IPS-15b (cell line): ENCODE results near the gene DGCR2.
"Not testable (repeated sequence)": the region's sequence is repeated elsewhere in the genome, so short reads cannot be mapped to it uniquely, and the experiment has no call there.

ENCODE experiments used
- H3K27me3 ChIP-seq: one replicate; pipeline ENCODE4 v1.6.1; 2013; ENCODE audit warnings: low read length; ENCODE audit not compliant: control insufficient read depth, insufficient read depth
- H3K36me3 ChIP-seq: one replicate; pipeline ENCODE4 v1.6.1; 2013; ENCODE audit warnings: low read length; ENCODE audit not compliant: control insufficient read depth, insufficient read depth
- H3K4me1 ChIP-seq: one replicate; pipeline ENCODE4 v1.6.1; 2013; ENCODE audit warnings: mild to moderate bottlenecking, low read length; ENCODE audit not compliant: control insufficient read depth, insufficient read depth
- H3K4me3 ChIP-seq: one replicate; pipeline ENCODE4 v1.5.1; 2013; ENCODE audit warnings: low read depth, low read length
- H3K9ac ChIP-seq: one replicate; pipeline ENCODE4 v1.6.1; 2013; ENCODE audit warnings: low read depth, mild to moderate bottlenecking, low read length
- H3K9me3 ChIP-seq: one replicate; pipeline ENCODE4 v1.6.1; 2013; ENCODE audit warnings: mild to moderate bottlenecking, low read length; ENCODE audit not compliant: control insufficient read depth, insufficient read depth

The DGCR2 gene

GRCh38 chr22:19039448-19039780 lies 82.8 kb downstream of the DGCR2 start:
- peaks cover 40% of the 10 kb centered on the region for H3K36me3 ChIP-seq
- H3K4me1 ChIP-seq, result no peaks in the 10 kb centered on the region
- no peak overlapping the region for H3K9ac ChIP-seq
- no peaks in the 10 kb centered on the region for H3K27me3 ChIP-seq
- H3K9me3 ChIP-seq, result no peaks in the 10 kb centered on the region
- H3K4me3 ChIP-seq, result no peak overlapping the region

GRCh38 chr22:19038728-19039447 lies 83.3 kb downstream of the DGCR2 start:
- Histone ChIP-seq H3K27me3 (no peaks in the 10 kb centered on the region), H3K4me3 (no peak overlapping the region), H3K9me3 (no peaks in the 10 kb centered on the region), H3K4me1 (no peaks in the 10 kb centered on the region), H3K36me3 (peaks cover 37% of the 10 kb centered on the region), H3K9ac (no peak overlapping the region)

GRCh38 chr22:19038164-19038546 lies 84.1 kb downstream of the DGCR2 start:
- no peaks in the 10 kb centered on the region for H3K27me3 ChIP-seq
- peaks cover 34% of the 10 kb centered on the region for H3K36me3 ChIP-seq
- no peak overlapping the region for H3K4me3 ChIP-seq
- H3K9ac ChIP-seq, result no peak overlapping the region
- H3K4me1 ChIP-seq, result no peaks in the 10 kb centered on the region
- no peaks in the 10 kb centered on the region for H3K9me3 ChIP-seq

GRCh38 chr22:19037282-19038163 lies 84.7 kb downstream of the DGCR2 start:
- H3K9ac ChIP-seq, result no peak overlapping the region
- H3K4me3 ChIP-seq, result no peak overlapping the region
- H3K4me1 ChIP-seq, result no peaks in the 10 kb centered on the region
- H3K9me3 ChIP-seq, result no peaks in the 10 kb centered on the region
- peaks cover 34% of the 10 kb centered on the region for H3K36me3 ChIP-seq
- H3K27me3 ChIP-seq, result no peaks in the 10 kb centered on the region

GRCh38 chr22:19036523-19037273 lies 85.5 kb downstream of the DGCR2 start:
- no peaks in the 10 kb centered on the region for H3K27me3 ChIP-seq
- no peaks in the 10 kb centered on the region for H3K9me3 ChIP-seq
- H3K4me1 ChIP-seq, result no peaks in the 10 kb centered on the region
- no peak overlapping the region for H3K4me3 ChIP-seq
- peaks cover 28% of the 10 kb centered on the region for H3K36me3 ChIP-seq
- no peak overlapping the region for H3K9ac ChIP-seq

- Histone ChIP-seq H3K4me1 (no peaks in the 10 kb centered on the region), H3K27me3 (no peaks in the 10 kb centered on the region), H3K9ac (no peak overlapping the region), H3K9me3 (no peaks in the 10 kb centered on the region), H3K36me3 (peaks cover 23% of the 10 kb centered on the region), H3K4me3 (no peak overlapping the region)
Measured at GRCh38 chr22:19036229-19036522, 86.0 kb downstream of the DGCR2 start.

GRCh38 chr22:19035474-19036228 lies 86.6 kb downstream of the DGCR2 start:
- peaks cover 21% of the 10 kb centered on the region for H3K36me3 ChIP-seq
- no peak overlapping the region for H3K4me3 ChIP-seq
- peaks cover 2% of the 10 kb centered on the region for H3K27me3 ChIP-seq
- no peaks in the 10 kb centered on the region for H3K4me1 ChIP-seq
- no peaks in the 10 kb centered on the region for H3K9me3 ChIP-seq
- no peak overlapping the region for H3K9ac ChIP-seq

- H3K9me3 ChIP-seq, H3K4me3 ChIP-seq, H3K4me1 ChIP-seq, H3K9ac ChIP-seq, H3K27me3 ChIP-seq: not testable (repeated sequence)
- peaks cover 20% of the 10 kb centered on the region for H3K36me3 ChIP-seq
Measured at GRCh38 chr22:19035126-19035473, 87.1 kb downstream of the DGCR2 start.

GRCh38 chr22:19034724-19035120 lies 87.5 kb downstream of the DGCR2 start:
- H3K9me3 ChIP-seq, H3K4me1 ChIP-seq, H3K4me3 ChIP-seq, H3K9ac ChIP-seq, H3K27me3 ChIP-seq: not testable (repeated sequence)
- peaks cover 16% of the 10 kb centered on the region for H3K36me3 ChIP-seq

- not testable (repeated sequence) for H3K9ac ChIP-seq, H3K4me3 ChIP-seq, H3K27me3 ChIP-seq, H3K4me1 ChIP-seq, H3K9me3 ChIP-seq
- peaks cover 12% of the 10 kb centered on the region for H3K36me3 ChIP-seq
Measured at GRCh38 chr22:19034031-19034723, 88.0 kb downstream of the DGCR2 start.

- not testable (repeated sequence) for H3K9me3 ChIP-seq, H3K4me1 ChIP-seq, H3K36me3 ChIP-seq
Measured at GRCh38 chr22:19033568-19033905, 88.7 kb downstream of the DGCR2 start.

More at GRCh38 chr22:19033568-19033905, 88.7 kb downstream of the DGCR2 start:
- not testable (repeated sequence) for H3K9ac ChIP-seq, H3K4me3 ChIP-seq
- H3K27me3 ChIP-seq, result peaks cover 14% of the 10 kb centered on the region
